Placental epithelial cell (primary cell): Measurements from ENCODE around the gene HS1BP3. TPM values are rescaled to one million over a fixed set of nuclear protein-coding genes. Genes with fewer than 3 reads are reported as not detected.

ENCODE experiments used
- total RNA-seq: library from RNA; depleted of rRNA; stranded (reverse); fragments of >200 nt; gene quantifications from 2 replicates; pipeline ENCODE4 v1.2.3, GENCODE V29; 2012

The HS1BP3 gene, protein sequence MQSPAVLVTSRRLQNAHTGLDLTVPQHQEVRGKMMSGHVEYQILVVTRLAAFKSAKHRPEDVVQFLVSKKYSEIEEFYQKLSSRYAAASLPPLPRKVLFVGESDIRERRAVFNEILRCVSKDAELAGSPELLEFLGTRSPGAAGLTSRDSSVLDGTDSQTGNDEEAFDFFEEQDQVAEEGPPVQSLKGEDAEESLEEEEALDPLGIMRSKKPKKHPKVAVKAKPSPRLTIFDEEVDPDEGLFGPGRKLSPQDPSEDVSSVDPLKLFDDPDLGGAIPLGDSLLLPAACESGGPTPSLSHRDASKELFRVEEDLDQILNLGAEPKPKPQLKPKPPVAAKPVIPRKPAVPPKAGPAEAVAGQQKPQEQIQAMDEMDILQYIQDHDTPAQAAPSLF
- 16.8 and 18.1 TPM in 2 replicates for total RNA-seq

GRCh38 chr2:20650877-20651730 lies at the start of gene HS1BP3:
HS1BP3 (minus strand) TSS chr2:20651098; CDS start chr2:20651063, 35 bp downstream.

DNA sequence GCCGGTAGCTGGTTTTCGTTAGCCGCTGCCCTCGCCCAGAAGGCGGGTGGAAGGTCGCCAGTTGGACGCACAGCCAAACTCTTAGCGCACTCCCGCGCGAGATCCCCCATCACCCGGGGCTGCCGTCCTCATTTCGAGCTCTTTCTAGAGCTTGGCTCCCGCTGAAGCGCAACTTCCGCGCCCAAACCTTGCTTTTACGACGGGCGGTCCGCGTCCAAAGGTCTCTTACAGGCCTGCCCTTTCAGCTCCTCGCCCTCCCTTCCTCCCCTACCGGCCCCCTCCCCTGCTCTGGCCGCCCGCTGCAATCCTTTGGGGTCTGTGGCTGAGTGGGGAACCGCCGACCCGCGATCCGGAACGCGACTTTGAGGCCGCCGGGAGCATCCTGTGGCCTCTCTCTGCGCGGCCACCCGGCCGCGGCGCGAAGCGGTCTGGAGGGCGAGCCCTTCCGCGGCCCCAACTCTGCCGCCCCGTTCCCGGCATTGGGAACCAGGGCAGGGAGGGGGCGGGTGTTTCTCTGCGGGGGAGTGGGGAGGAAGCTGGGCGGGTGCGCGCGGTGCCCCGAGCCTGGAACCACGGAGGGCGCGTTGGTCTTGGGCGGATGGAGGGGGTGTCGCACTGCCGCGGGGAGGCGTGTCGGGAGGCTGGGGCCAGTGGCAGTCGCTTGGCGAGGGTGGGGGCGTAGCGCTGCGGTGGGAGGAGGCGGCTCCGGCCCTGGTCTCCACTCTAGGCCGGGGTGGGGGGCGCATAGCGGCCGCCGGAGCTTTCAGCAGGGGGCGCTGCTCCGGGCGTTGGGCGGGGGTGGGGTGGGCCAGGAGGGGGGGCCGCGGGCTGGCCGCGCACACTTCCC lies 15.6 kb upstream of the HS1BP3 start, which contains the start of gene GDF7:
TSS of gene GDF7 (plus strand) at position 841 of the 847 bp plus-strand sequence. CDS start 96 bp downstream, outside the sequence.

Other genes starting within 250 kb of the HS1BP3 start
- 286 and 336 TPM in 2 replicates for gene RHOB, start 204.0 kb downstream of the HS1BP3 start, total RNA-seq
- under 0.01 TPM in 1 of 2 replicates, not detected in the other for gene GDF7, start 16.0 kb upstream of the HS1BP3 start, total RNA-seq
- 14.9 and 19.2 TPM in 2 replicates for gene LDAH, start 172.0 kb upstream of the HS1BP3 start, total RNA-seq